K562 (cell line): ENCODE results near the gene GIPC3.

Experiments used
- JUN ChIP-seq, 2 experiments: sonication (generic) in 1 of 2; formaldehyde crosslinking in 1 of 2; IDR thresholded peaks; 2 replicates each; pipeline versions ENCODE4 v1.6.1 to v1.8.0; 2012 to 2022; ENCODE audit warnings: borderline replicate concordance in 2 of 2, mild to moderate bottlenecking in 2 of 2, improper control_type of control experiment in 1 of 2, low read depth in 1 of 2, low read length in 1 of 2, missing genetic modification reagents in 1 of 2
- KDM1A ChIP-seq, 2 experiments: fragments of 450-650 bp; IDR thresholded peaks; 2 replicates each; pipeline ENCODE4 v1.6.1; 2016; ENCODE audit warnings: mild to moderate bottlenecking in 2 of 2
- NFATC3 ChIP-seq: fragments of 450-650 bp; IDR thresholded peaks from 2 replicates; pipeline ENCODE4 v1.6.1; 2017; ENCODE audit warnings: mild to moderate bottlenecking
- NRF1 ChIP-seq, 2 experiments: fragments of 450-650 bp; IDR thresholded peaks in 1 of 2; conservative IDR thresholded peaks in 1 of 2; 2 replicates each; pipeline ENCODE4 v1.6.1; 2014; ENCODE audit warnings: mild to moderate bottlenecking in 2 of 2
- POLR2H ChIP-seq: IDR thresholded peaks from 2 replicates; pipeline ENCODE4 v1.6.1; 2016; ENCODE audit warnings: missing genetic modification characterization, low read depth, mild to moderate bottlenecking, control low read depth, missing compliant biosample characterization, moderate library complexity
- SP1 ChIP-seq: sonication (generic); formaldehyde crosslinking; IDR thresholded peaks from 2 replicates; pipeline ENCODE4 v1.8.1; 2022; ENCODE audit warnings: mild to moderate bottlenecking, missing genetic modification reagents
- ZNF165 ChIP-seq: fragments of 250-450 bp; sonication (Bioruptor Pico); IDR thresholded peaks from 2 replicates; pipeline ENCODE4 v1.4.0; 2020; ENCODE audit warnings: borderline replicate concordance
- TF ChIP-seq, protein P1 (sequence below), 3 experiments: IDR thresholded peaks in 2 of 3; conservative IDR thresholded peaks in 1 of 3; 2 replicates each; pipeline ENCODE4 v1.5.1; 2011 to 2012; ENCODE audit warnings: low read length in 3 of 3, mild to moderate bottlenecking in 3 of 3, control low read depth in 2 of 3, improper control_type of control experiment in 1 of 3, inconsistent platforms in 1 of 3, low read depth in 1 of 3, mixed read lengths in 1 of 3, moderate library complexity in 1 of 3; ENCODE audit not compliant: insufficient read depth in 2 of 3
- TF ChIP-seq, protein P2 (sequence below): fragments of 450-650 bp; formaldehyde crosslinking; IDR thresholded peaks from 2 replicates; pipeline ENCODE4 v1.4.0; 2022; ENCODE audit warnings: mild to moderate bottlenecking, moderate library complexity
- TF ChIP-seq, protein P3 (sequence below): IDR thresholded peaks from 3 replicates; pipeline ENCODE4 v1.6.1; 2011; ENCODE audit warnings: borderline replicate concordance, mild to moderate bottlenecking; ENCODE audit not compliant: insufficient read length, insufficient read depth

DNA sequence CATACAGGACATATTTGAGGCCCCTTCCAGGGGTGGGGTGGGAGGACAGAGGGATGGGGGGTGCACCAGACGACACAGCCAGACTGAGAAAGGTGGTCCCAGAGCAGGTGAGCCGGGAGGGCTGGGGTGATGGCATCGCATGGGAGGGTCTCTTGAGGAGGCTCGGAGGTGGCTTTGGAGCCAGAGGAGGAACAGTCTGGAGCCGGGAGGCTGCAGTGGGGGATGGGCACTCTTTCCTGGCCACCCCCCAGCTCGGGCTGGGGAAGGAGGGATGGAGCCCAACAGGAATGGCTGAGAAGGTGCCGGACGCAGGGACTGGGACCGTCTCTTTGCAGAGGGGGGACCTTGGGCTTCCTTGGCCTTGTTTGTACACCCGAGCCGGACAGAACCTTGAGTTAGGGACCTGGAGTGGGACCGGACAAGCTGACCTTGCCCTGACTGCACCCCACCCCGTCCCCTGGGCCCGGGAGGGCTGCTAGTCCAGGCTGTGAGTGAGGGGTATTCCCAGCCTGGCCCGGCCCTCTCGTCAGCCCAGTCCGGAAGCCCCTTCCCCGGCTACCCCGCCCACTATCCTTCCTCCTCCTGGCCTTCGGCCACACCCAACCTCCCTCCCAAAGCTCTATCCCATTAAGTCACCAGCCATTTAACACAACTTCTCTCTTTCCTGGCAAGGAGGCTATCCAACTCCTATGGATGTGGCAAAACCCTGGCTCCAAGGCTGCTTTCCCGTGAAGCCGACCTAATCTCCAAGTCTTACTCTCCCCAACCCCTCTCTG is 22.2 kb downstream of the GIPC3 start:
- TF ChIP-seq, protein P1, sequence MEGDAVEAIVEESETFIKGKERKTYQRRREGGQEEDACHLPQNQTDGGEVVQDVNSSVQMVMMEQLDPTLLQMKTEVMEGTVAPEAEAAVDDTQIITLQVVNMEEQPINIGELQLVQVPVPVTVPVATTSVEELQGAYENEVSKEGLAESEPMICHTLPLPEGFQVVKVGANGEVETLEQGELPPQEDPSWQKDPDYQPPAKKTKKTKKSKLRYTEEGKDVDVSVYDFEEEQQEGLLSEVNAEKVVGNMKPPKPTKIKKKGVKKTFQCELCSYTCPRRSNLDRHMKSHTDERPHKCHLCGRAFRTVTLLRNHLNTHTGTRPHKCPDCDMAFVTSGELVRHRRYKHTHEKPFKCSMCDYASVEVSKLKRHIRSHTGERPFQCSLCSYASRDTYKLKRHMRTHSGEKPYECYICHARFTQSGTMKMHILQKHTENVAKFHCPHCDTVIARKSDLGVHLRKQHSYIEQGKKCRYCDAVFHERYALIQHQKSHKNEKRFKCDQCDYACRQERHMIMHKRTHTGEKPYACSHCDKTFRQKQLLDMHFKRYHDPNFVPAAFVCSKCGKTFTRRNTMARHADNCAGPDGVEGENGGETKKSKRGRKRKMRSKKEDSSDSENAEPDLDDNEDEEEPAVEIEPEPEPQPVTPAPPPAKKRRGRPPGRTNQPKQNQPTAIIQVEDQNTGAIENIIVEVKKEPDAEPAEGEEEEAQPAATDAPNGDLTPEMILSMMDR (IDR thresholded peaks at IDR 0.05 in 2 of 3, conservative IDR thresholded peaks at IDR 0.05 in 1 of 3; ENCODE audit: insufficient read depth in 2 of 3, low read depth in 1 of 3, low read length in 3 of 3) = no peak
- TF ChIP-seq SP1 (CRISPR knock-in tag) (no peak), JUN (IDR thresholded peaks at IDR 0.05; ENCODE audit: borderline replicate concordance, low read depth, low read length) (no peak), JUN (CRISPR knock-in tag; IDR thresholded peaks at IDR 0.05; ENCODE audit: borderline replicate concordance) (no peak), ZNF165 (CRISPR knock-in tag) (no peak), NFATC3 (no peak), KDM1A (IDR thresholded peaks at IDR 0.05) (no peak), POLR2H (tag) (no peak; the same call in 1 of the 2 replicates), NRF1 (conservative IDR thresholded peaks at IDR 0.05 in 1 of 2, IDR thresholded peaks at IDR 0.05 in 1 of 2) (no peak)
- TF ChIP-seq, protein P2, sequence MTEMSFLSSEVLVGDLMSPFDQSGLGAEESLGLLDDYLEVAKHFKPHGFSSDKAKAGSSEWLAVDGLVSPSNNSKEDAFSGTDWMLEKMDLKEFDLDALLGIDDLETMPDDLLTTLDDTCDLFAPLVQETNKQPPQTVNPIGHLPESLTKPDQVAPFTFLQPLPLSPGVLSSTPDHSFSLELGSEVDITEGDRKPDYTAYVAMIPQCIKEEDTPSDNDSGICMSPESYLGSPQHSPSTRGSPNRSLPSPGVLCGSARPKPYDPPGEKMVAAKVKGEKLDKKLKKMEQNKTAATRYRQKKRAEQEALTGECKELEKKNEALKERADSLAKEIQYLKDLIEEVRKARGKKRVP (CRISPR knock-in tag) = no peak
- TF ChIP-seq, protein P3, sequence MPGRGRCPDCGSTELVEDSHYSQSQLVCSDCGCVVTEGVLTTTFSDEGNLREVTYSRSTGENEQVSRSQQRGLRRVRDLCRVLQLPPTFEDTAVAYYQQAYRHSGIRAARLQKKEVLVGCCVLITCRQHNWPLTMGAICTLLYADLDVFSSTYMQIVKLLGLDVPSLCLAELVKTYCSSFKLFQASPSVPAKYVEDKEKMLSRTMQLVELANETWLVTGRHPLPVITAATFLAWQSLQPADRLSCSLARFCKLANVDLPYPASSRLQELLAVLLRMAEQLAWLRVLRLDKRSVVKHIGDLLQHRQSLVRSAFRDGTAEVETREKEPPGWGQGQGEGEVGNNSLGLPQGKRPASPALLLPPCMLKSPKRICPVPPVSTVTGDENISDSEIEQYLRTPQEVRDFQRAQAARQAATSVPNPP = no peak
